GM23338 (cell line): ENCODE results near the gene XDH.

Experiments used
- CREB1 ChIP-seq: fragments of 250-450 bp; sonication (Bioruptor Pico); IDR thresholded peaks from 2 replicates; pipeline ENCODE4 v1.5.0; 2020; ENCODE audit warnings: low read depth, mild to moderate bottlenecking, moderate library complexity
- CTCF ChIP-seq, 2 experiments: fragments of 200-600 bp in 1 of 2; sonication (generic) in 1 of 2; conservative IDR thresholded peaks; 2 replicates each; pipeline versions ENCODE4 v1.5.1 to v1.6.1; 2016 to 2017; ENCODE audit warnings: antibody characterized with exemption in 2 of 2, low read depth in 2 of 2, mild to moderate bottlenecking in 2 of 2, moderate library complexity in 1 of 2
- EZH2 ChIP-seq: fragments of 200-600 bp; sonication (generic); IDR thresholded peaks from one replicate; pipeline ENCODE4 v1.8.0; 2017; ENCODE audit warnings: antibody characterized with exemption, mild to moderate bottlenecking, low read depth; ENCODE audit not compliant: unreplicated experiment
- POLR2AphosphoS5 ChIP-seq: IDR thresholded peaks from 2 replicates; pipeline ENCODE4 v1.6.1; 2016; ENCODE audit warnings: antibody characterized with exemption, low read depth
- REST ChIP-seq: IDR thresholded peaks from one replicate; pipeline ENCODE4 v1.6.1; 2018; ENCODE audit warnings: antibody characterized with exemption; ENCODE audit not compliant: unreplicated experiment
- STAT1 ChIP-seq: IDR thresholded peaks from one replicate; pipeline ENCODE4 v1.6.1; 2016; ENCODE audit warnings: antibody characterized with exemption; ENCODE audit not compliant: unreplicated experiment
- ZNF114 ChIP-seq: fragments of 250-450 bp; sonication (Bioruptor Pico); IDR thresholded peaks from 2 replicates; pipeline ENCODE4 v1.5.0; 2020; ENCODE audit warnings: mild to moderate bottlenecking, moderate library complexity

DNA sequence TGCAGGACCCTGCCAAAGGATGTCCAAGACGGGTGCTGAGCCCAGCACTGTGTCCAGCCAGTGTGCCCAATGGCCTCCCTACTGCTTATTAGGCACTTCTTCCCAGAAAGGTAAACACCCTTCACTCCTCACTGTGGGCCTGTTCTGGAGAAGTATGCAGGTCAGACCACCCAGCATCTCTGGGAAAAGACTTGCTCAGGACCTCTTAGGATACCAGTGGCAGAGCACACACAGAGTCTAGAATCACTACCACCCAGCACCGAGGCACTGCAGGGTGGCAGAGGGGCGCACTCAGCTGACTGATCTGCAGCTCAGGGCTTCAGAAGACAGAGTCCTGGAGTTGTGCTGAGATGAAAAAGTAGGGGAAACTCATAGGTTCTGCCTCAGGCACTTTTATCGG is 25.8 kb downstream of the XDH start:
- no peak for TF ChIP-seq REST
- TF ChIP-seq CREB1 (CRISPR knock-in tag) = no peak
- no peak for TF ChIP-seq POLR2AphosphoS5
- no peak for TF ChIP-seq CTCF (conservative IDR thresholded peaks at IDR 0.05; ENCODE audit: low read depth in 2 of 2)
- no peak for TF ChIP-seq EZH2
- TF ChIP-seq STAT1 = no peak
- no peak for TF ChIP-seq ZNF114 (CRISPR knock-in tag)
